ENCODE data around the gene KLHL42.

GRCh38 chr12:27817766-27818165, 37.7 kb downstream of the KLHL42 start:
- TF ChIP-seq MYC (IDR thresholded peaks at IDR 0.05; ENCODE audit: low read depth, low read length) (no peak), CTCF (IDR thresholded peaks at IDR 0.05; ENCODE audit: low read depth, low read length) (no peak)

All from NB4 (cell line).